DND-41 (cell line): Measurements from ENCODE around the gene MCF2L.

ENCODE experiments used
- ATAC-seq: fragments of 200-7000 bp; cut with Tn5 transposase; 3 replicates; pipeline ENCODE4 v1.9.1; 2021; ENCODE audit warnings: low read depth; ENCODE audit not compliant: insufficient read depth
- DNase-seq: peaks from one replicate; pipeline ENCODE4 v3.0.0-alpha.2; 2020
- H2AFZ ChIP-seq: 2 replicates; pipeline ENCODE4 v1.6.0; 2012; ENCODE audit warnings: low read depth, low read length
- H3K27ac ChIP-seq: 2 replicates; pipeline ENCODE4 v1.5.1; 2012; ENCODE audit warnings: low read length, inconsistent platforms
- H3K27me3 ChIP-seq: fragments of 200-600 bp; sonication (generic); 2 replicates; pipeline ENCODE4 v1.6.0; 2012; ENCODE audit warnings: low read length, mild to moderate bottlenecking, inconsistent platforms; ENCODE audit not compliant: insufficient read depth, poor library complexity
- H3K36me3 ChIP-seq: 2 replicates; pipeline ENCODE4 v1.5.1; 2012; ENCODE audit warnings: low read length, inconsistent platforms; ENCODE audit not compliant: insufficient read depth
- H3K4me1 ChIP-seq: 2 replicates; pipeline ENCODE4 v1.5.1; 2012; ENCODE audit warnings: mild to moderate bottlenecking, low read length; ENCODE audit not compliant: insufficient read depth
- H3K4me2 ChIP-seq: 2 replicates; pipeline ENCODE4 v1.6.0; 2012; ENCODE audit warnings: mild to moderate bottlenecking, moderate library complexity, low read length, inconsistent platforms; ENCODE audit not compliant: insufficient read depth
- H3K4me3 ChIP-seq, 2 experiments: fragments of 200-600 bp in 1 of 2; shearing (Covaris generic) in 1 of 2; 2 replicates each; pipeline ENCODE4 v1.5.1; 2012 to 2016; ENCODE audit warnings: inconsistent platforms in 2 of 2, low read length in 2 of 2, mild to moderate bottlenecking in 2 of 2, low read depth in 1 of 2, moderate library complexity in 1 of 2
- H3K79me2 ChIP-seq: 2 replicates; pipeline ENCODE4 v1.6.0; 2012; ENCODE audit warnings: low read length, inconsistent platforms; ENCODE audit not compliant: insufficient read depth
- H3K9ac ChIP-seq: 2 replicates; pipeline ENCODE4 v1.6.0; 2012; ENCODE audit warnings: low read depth, mild to moderate bottlenecking, inconsistent platforms, low read length, moderate library complexity
- H3K9me3 ChIP-seq: 2 replicates; pipeline ENCODE4 v1.5.1; 2012; ENCODE audit warnings: low read length, moderate library complexity, mild to moderate bottlenecking, inconsistent platforms; ENCODE audit not compliant: insufficient read depth, severe bottlenecking
- H4K20me1 ChIP-seq: 2 replicates; pipeline ENCODE4 v1.6.0; 2012; ENCODE audit warnings: low read length; ENCODE audit not compliant: insufficient read depth
- EZH2 ChIP-seq: IDR thresholded peaks from 3 replicates; pipeline ENCODE4 v1.6.1; 2012; ENCODE audit warnings: borderline replicate concordance, low read depth, mild to moderate bottlenecking, moderate library complexity, low read length, inconsistent platforms; ENCODE audit not compliant: severe bottlenecking
- TF ChIP-seq, protein P1 (sequence below): IDR thresholded peaks from 2 replicates; pipeline ENCODE4 v1.5.1; 2012; ENCODE audit warnings: borderline replicate concordance, low read length, moderate library complexity, mild to moderate bottlenecking; ENCODE audit not compliant: poor library complexity, severe bottlenecking; ENCODE audit errors: extremely low read depth

MCF2L gene

GRCh38 chr13:112976526-112976925, 7.5 kb downstream of the MCF2L start:
- Histone ChIP-seq H3K79me2 (no peaks in the 10 kb centered on the region), H3K4me2 (no peak overlapping the region), H3K9ac (no peak overlapping the region), H3K27me3 (no peaks in the 10 kb centered on the region), H4K20me1 (peaks cover 25% of the 10 kb centered on the region), H3K36me3 (no peaks in the 10 kb centered on the region), H2AFZ (no peak overlapping the region), H3K27ac (no peak overlapping the region), H3K9me3 (no peaks in the 10 kb centered on the region), H3K4me1 (no peaks in the 10 kb centered on the region), H3K4me3 (no peak overlapping the region)
- DNase-seq (no peak), ATAC-seq (no peak)
- TF ChIP-seq, protein P1, sequence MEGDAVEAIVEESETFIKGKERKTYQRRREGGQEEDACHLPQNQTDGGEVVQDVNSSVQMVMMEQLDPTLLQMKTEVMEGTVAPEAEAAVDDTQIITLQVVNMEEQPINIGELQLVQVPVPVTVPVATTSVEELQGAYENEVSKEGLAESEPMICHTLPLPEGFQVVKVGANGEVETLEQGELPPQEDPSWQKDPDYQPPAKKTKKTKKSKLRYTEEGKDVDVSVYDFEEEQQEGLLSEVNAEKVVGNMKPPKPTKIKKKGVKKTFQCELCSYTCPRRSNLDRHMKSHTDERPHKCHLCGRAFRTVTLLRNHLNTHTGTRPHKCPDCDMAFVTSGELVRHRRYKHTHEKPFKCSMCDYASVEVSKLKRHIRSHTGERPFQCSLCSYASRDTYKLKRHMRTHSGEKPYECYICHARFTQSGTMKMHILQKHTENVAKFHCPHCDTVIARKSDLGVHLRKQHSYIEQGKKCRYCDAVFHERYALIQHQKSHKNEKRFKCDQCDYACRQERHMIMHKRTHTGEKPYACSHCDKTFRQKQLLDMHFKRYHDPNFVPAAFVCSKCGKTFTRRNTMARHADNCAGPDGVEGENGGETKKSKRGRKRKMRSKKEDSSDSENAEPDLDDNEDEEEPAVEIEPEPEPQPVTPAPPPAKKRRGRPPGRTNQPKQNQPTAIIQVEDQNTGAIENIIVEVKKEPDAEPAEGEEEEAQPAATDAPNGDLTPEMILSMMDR: no peak
- no peak for TF ChIP-seq EZH2

DNA sequence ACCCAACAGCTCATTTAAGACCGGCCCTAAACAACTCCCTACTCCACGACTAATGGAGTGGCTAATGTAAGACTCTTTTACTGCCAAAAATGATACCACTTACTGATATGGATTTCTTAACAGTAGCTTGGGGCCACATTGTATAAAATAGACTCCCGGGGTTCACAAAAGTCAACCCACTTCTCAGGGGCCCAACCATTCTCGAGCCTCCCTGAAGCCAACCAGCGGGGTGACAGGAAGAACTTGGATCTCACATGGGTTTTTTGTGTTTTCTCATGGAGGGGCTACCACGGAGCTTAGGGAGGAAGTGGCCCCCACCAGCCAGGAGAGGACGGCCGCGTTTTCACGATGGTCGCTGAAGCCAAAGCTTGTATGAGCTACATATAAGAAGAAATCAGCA, 8.1 kb downstream of the MCF2L start:
- Histone ChIP-seq H3K4me2 (no peak overlapping the region), H2AFZ (no peak overlapping the region), H3K36me3 (no peaks in the 10 kb centered on the region), H3K27ac (no peak overlapping the region), H3K9me3 (no peaks in the 10 kb centered on the region), H3K4me1 (no peaks in the 10 kb centered on the region), H4K20me1 (peaks cover 30% of the 10 kb centered on the region), H3K27me3 (no peaks in the 10 kb centered on the region), H3K79me2 (no peaks in the 10 kb centered on the region), H3K4me3 (no peak overlapping the region), H3K9ac (no peak overlapping the region)
- no peak for TF ChIP-seq EZH2
- TF ChIP-seq, protein P1: no peak
- DNase-seq (no peak), ATAC-seq (no peak)

DNA sequence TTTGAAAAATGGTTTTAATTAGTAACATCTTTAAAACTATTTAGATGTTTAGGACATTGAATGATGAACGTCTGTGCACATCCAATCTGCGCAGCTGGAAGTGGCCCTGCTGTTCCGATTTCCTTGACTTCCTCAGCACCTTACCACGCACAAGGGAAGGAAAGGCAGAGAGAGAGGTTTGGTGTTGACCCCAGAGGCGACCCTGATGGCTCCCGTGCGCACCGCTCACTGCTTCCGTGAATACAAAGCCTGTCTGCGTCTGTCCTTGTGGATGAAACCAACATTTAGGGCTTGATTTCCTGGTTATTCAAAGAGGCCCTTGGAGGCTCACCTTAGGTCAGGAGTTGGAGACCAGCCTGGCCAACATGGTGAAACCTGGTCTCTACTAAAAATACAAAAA, 8.5 kb downstream of the MCF2L start:
- Histone ChIP-seq H3K4me3 (no peak overlapping the region), H3K4me2 (no peak overlapping the region), H2AFZ (no peak overlapping the region), H4K20me1 (peaks cover 33% of the 10 kb centered on the region), H3K9ac (no peak overlapping the region), H3K4me1 (no peaks in the 10 kb centered on the region), H3K36me3 (no peaks in the 10 kb centered on the region), H3K9me3 (no peaks in the 10 kb centered on the region), H3K79me2 (no peaks in the 10 kb centered on the region), H3K27ac (no peak overlapping the region), H3K27me3 (no peaks in the 10 kb centered on the region)
- no peak for ATAC-seq
- no peak for TF ChIP-seq EZH2
- TF ChIP-seq, protein P1: no peak
- no peak for DNase-seq
